ENCODE data around the gene GALM. TPM values are rescaled to one million over a fixed set of nuclear protein-coding genes. Genes with fewer than 3 reads are reported as not detected.
A peak's percentile ranks its signal among the peaks of the same experiment; 100 is the strongest.

Gene GALM
- total RNA-seq, 2 experiments from 2014 or later, result 38.3 to 40.6 TPM

DNA sequence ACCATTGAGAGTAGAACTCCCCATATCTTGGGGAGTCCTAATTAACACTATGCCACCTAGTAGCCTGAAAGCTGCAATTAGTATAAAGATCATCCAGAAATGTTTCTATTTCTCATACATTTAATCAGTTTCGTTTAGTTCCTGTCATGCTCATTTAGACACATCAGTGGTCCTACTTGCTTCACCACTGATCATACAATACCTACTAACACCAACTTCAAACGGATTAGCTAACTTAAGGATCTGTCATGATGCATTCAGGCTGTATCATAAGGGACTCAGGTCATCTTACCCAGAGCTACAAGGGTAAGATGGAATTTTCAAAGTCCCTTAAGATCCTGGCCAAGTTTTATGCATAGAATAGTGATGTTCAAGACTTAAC lies 78.5 kb downstream of the GALM start:
- no peaks in the 10 kb centered on the region for H3K27me3 Mint-ChIP-seq
- H3K4me3 Mint-ChIP-seq, result no peak overlapping the region
- peaks cover 65% of the 10 kb centered on the region for H3K4me1 Mint-ChIP-seq (ENCODE audit: low read depth)
- POLR2A ChIA-PET, result interaction anchor here (0.7 to 12.8 kb wide), 17 partner anchors 6 to 232 kb away, joined by 3 to 209 read pairs (median 4); partner anchors contain the start of genes HNRNPLL and SRSF7
- DNase-seq (no peak), ATAC-seq (peak; percentile 7)
- TF ChIP-seq, protein P1, sequence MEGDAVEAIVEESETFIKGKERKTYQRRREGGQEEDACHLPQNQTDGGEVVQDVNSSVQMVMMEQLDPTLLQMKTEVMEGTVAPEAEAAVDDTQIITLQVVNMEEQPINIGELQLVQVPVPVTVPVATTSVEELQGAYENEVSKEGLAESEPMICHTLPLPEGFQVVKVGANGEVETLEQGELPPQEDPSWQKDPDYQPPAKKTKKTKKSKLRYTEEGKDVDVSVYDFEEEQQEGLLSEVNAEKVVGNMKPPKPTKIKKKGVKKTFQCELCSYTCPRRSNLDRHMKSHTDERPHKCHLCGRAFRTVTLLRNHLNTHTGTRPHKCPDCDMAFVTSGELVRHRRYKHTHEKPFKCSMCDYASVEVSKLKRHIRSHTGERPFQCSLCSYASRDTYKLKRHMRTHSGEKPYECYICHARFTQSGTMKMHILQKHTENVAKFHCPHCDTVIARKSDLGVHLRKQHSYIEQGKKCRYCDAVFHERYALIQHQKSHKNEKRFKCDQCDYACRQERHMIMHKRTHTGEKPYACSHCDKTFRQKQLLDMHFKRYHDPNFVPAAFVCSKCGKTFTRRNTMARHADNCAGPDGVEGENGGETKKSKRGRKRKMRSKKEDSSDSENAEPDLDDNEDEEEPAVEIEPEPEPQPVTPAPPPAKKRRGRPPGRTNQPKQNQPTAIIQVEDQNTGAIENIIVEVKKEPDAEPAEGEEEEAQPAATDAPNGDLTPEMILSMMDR (IDR thresholded peaks at IDR 0.05), result no peak
- peak overlapping the region; percentile 72 for H3K27ac Mint-ChIP-seq
- intact Hi-C loops (cut with micrococcal nuclease), result loop anchor here (5.0 to 10.0 kb wide), 2 partner anchors 207 to 430 kb away; no protein-coding TSS in a partner anchor
- H3K36me3 Mint-ChIP-seq (ENCODE audit: low read depth), result peaks cover 84% of the 10 kb centered on the region
- CTCF ChIA-PET, result interaction anchor here (0.6 to 8.3 kb wide), 10 partner anchors 10 to 279 kb away, joined by 3 to 95 read pairs (median 4); partner anchors contain the start of gene HNRNPLL
- no peaks in the 10 kb centered on the region for H3K9me3 Mint-ChIP-seq

GRCh38 chr2:38745267-38745666 lies 79.4 kb downstream of the GALM start:
- ATAC-seq, result no peak
- no peak for DNase-seq
- Mint-ChIP-seq H3K9me3 (no peaks in the 10 kb centered on the region), H3K36me3 (ENCODE audit: low read depth) (peaks cover 88% of the 10 kb centered on the region), H3K4me3 (peak overlapping the region; percentile 95), H3K27ac (peak overlapping the region; percentile 79), H3K27me3 (no peaks in the 10 kb centered on the region), H3K4me1 (ENCODE audit: low read depth) (peaks cover 65% of the 10 kb centered on the region)
- POLR2A ChIA-PET, result interaction anchor here (0.6 to 12.8 kb wide), 7 partner anchors 11 to 233 kb away, joined by 3 to 209 read pairs (median 4); partner anchors contain the start of gene HNRNPLL
- CTCF ChIA-PET, result interaction anchor here (0.7 to 8.3 kb wide), 3 partner anchors 22 to 209 kb away, joined by 3 to 95 read pairs (median 3); no protein-coding TSS in a partner anchor
- TF ChIP-seq, protein P1 (IDR thresholded peaks at IDR 0.05), result no peak
- intact Hi-C loops (cut with micrococcal nuclease), result loop anchor here (10.0 kb wide), 1 partner anchor 430 kb away; no protein-coding TSS in a partner anchor

DNA sequence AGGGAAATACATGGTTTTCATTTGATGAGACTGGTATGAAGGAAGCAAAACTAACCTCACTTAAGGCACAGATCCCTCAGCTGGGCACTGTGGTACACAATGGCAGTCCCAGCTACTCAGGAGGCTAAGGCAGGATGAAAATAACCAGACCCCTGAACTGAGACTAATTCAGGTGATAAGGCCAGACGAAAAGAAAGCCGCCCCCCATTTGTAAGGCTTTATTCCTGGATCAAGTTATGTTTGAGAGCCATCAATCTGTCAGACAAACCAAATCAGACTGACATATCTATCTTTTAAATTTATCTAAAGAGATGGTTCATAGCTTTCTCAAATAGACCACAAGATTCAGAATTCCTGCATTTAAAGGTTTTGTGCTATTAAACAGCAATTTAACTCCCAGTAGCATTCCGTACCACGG lies 81.1 kb downstream of the GALM start:
- Mint-ChIP-seq H3K4me1 (ENCODE audit: low read depth) (peaks cover 66% of the 10 kb centered on the region), H3K27me3 (peaks cover 3% of the 10 kb centered on the region), H3K4me3 (peak overlapping the region; percentile 95), H3K36me3 (ENCODE audit: low read depth) (peaks cover 86% of the 10 kb centered on the region), H3K9me3 (no peaks in the 10 kb centered on the region), H3K27ac (peak overlapping the region; percentile 79)
- no peak for DNase-seq
- POLR2A ChIA-PET, result interaction anchor here (0.5 to 12.8 kb wide), 8 partner anchors 13 to 157 kb away, joined by 3 to 209 read pairs (median 4); partner anchors contain the start of genes DHX57, GALM, HNRNPLL and MORN2
- intact Hi-C loops (cut with micrococcal nuclease), result loop anchor here (10.0 kb wide), 1 partner anchor 432 kb away; no protein-coding TSS in a partner anchor
- no peak for ATAC-seq
- CTCF ChIA-PET, result interaction anchor here (1.5 to 1.6 kb wide), 2 partner anchors 21 to 165 kb away, joined by 4 to 8 read pairs; no protein-coding TSS in a partner anchor
- TF ChIP-seq, protein P1 (IDR thresholded peaks at IDR 0.05), result no peak

DNA sequence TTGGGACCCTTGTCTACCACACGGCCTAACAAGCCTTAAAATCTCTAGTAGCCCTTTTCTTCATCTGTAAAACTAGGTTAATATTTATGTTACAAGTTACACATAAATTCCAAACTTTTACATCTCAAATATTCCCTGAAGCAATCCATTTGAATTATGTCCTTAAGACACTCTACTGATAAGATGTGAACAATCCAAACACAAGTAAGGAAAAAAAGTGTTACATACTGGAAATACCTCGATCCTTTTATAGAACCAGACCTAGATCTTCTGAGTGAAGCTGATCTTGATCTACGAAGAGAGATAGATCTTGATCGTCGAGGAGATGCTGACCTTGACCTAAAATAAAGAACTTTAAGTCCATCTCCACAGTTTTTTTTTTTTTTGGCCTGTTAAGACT lies 81.9 kb downstream of the GALM start:
- Mint-ChIP-seq H3K4me1 (ENCODE audit: low read depth) (peaks cover 66% of the 10 kb centered on the region), H3K27ac (peak overlapping the region; percentile 79)

More for the DNA sequence above, 81.9 kb downstream of the GALM start:
- H3K4me3 Mint-ChIP-seq, result peak overlapping the region; percentile 95
- ATAC-seq (no peak), DNase-seq (no peak)
- POLR2A ChIA-PET, result interaction anchor here (0.6 to 12.8 kb wide), 12 partner anchors 6 to 970 kb away, joined by 3 to 209 read pairs (median 5); partner anchors contain the start of genes GALM and HNRNPLL
- TF ChIP-seq, protein P1 (IDR thresholded peaks at IDR 0.05), result no peak
- peaks cover 81% of the 10 kb centered on the region for H3K36me3 Mint-ChIP-seq (ENCODE audit: low read depth)
- intact Hi-C loops (cut with micrococcal nuclease), result loop anchor here (10.0 kb wide), 1 partner anchor 433 kb away; no protein-coding TSS in a partner anchor
- CTCF ChIA-PET, result interaction anchor here (1.1 kb wide), 1 partner anchor 145 kb away, joined by 3 read pairs; the partner anchor contains the start of gene HNRNPLL
- H3K27me3 Mint-ChIP-seq, result peaks cover 3% of the 10 kb centered on the region
- H3K9me3 Mint-ChIP-seq, result no peaks in the 10 kb centered on the region

Measured in activated CD8-positive, alpha-beta T cell treated with anti-CD3 and anti-CD28 coated beads for 36 hours (primary cell).